ENCODE data around the gene ITIH4.

Gene ITIH4

DNA sequence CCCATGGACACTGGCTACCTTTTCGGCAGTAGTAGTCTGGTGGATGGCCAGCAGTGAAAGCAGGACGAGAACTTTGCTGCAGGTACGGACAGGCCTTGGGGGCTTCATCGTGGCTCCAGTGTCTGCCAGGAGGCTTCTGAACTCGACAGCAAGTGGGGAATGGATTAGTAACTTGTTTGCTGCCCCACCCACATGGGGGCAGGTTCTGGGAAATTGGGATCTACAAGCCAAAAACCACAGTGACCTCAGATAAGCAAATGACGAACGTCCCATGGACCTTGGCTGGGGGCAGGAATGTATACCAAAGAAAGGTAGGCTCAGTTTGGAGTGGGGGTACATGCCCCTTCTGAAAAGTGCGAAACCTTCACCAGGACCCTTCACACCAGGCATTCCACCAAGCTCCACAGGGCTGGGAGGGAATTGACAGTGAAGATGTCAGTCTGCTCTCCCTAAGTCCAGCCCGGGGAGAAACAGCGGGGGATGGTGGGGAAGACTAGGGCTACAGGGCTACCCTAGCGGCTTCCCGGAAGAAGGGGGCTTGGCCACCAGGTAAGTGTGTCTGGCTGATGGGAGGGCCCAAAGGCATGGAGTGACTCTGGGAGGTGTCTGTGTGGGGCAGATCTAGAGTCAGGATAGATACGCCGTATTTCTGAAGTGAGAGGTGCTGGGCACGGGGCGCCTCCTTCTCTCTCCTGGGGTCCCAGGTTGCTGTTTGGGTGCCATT is at the start of gene ITIH4:
Gene ITIH4 (minus strand): TSS at position 138 of the 724 bp plus-strand sequence. CDS start 30 bp downstream, at position 108.
- no peak within 1 kb of the TSS for H2AFZ ChIP-seq (ENCODE audit: low read length, unreplicated experiment)
- no peaks in the 10 kb centered on the region for H3K79me2 ChIP-seq (ENCODE audit: control insufficient read depth, insufficient read depth, low read length, unreplicated experiment)
- peaks cover 21% of the 10 kb centered on the region for H3K4me1 ChIP-seq (ENCODE audit: control insufficient read depth, insufficient read depth, low read length, unreplicated experiment)
- no peaks in the 10 kb centered on the region for H3K36me3 ChIP-seq (ENCODE audit: insufficient read depth, low read length)
- no peak within 1 kb of the TSS for H3K4me3 ChIP-seq (ENCODE audit: low read depth, low read length)
- H3K27ac ChIP-seq (ENCODE audit: low read depth, low read length), result no peak within 1 kb of the TSS
- H3K27me3 ChIP-seq (ENCODE audit: insufficient read depth, low read length), result no peaks in the 10 kb centered on the region

DNA sequence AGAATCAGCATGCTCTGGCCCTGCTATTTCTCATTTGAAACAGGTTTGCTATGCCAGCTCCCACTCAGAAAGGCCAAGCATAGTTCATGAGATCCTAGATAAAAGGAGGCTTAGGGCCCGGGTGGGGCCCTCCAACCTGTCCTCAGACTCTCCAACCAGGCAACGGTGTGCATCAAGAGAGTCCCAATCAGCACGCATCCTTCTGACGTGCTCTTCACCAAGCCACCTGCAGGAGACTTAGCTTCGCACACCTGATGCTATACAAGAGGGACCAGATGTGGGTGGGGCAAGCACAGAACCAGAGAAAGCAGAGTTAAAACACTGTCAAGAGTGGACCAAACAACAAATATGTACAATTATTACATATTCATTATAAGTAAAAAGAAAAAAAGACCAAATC is 49.6 kb upstream of the ITIH4 start:
- Histone ChIP-seq H3K4me1 (ENCODE audit: control insufficient read depth, insufficient read depth, low read length, unreplicated experiment) (no peaks in the 10 kb centered on the region), H3K27ac (ENCODE audit: low read depth, low read length) (no peak overlapping the region), H3K79me2 (ENCODE audit: control insufficient read depth, insufficient read depth, low read length, unreplicated experiment) (peaks cover 2% of the 10 kb centered on the region), H3K36me3 (ENCODE audit: insufficient read depth, low read length) (peaks cover 5% of the 10 kb centered on the region; the same call in 1 of the 2 replicates), H2AFZ (ENCODE audit: low read length, unreplicated experiment) (no peak overlapping the region), H3K4me3 (ENCODE audit: low read depth, low read length) (no peak overlapping the region), H3K27me3 (ENCODE audit: insufficient read depth, low read length) (no peaks in the 10 kb centered on the region)

- Histone ChIP-seq H3K4me3 (ENCODE audit: low read depth, low read length) (no peak overlapping the region), H3K36me3 (ENCODE audit: insufficient read depth, low read length) (0 out of 2 replicates have a peak, but pooled peaks cover 2% of the 10 kb centered on the region), H3K27me3 (ENCODE audit: insufficient read depth, low read length) (no peaks in the 10 kb centered on the region), H3K4me1 (ENCODE audit: control insufficient read depth, insufficient read depth, low read length, unreplicated experiment) (no peaks in the 10 kb centered on the region), H3K79me2 (ENCODE audit: control insufficient read depth, insufficient read depth, low read length, unreplicated experiment) (peaks cover 4% of the 10 kb centered on the region), H3K27ac (ENCODE audit: low read depth, low read length) (no peak overlapping the region), H2AFZ (ENCODE audit: low read length, unreplicated experiment) (no peak overlapping the region)
These were observed 49.1 kb upstream of the ITIH4 start for GRCh38 chr3:52879581-52879980.

DNA sequence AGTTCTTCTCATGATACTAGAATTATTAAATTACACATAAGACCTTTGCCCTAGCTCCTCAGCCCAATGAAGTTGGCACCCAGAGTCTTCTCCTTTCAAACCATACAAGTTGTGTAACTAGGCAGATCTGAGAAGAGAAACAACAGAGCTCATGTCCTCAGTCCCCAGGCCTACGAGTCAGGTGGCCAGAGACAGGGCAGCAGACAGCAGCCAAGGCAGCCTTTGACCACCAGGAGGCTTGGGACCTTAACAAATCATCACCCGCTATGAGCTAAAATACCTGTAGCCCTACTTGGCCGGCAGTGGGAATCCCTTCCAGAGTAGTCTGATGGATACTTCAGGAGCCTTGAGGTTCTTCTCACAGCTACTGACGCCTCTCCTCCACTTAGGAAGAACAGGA is 48.6 kb upstream of the ITIH4 start:
- Histone ChIP-seq H3K27me3 (ENCODE audit: insufficient read depth, low read length) (no peaks in the 10 kb centered on the region), H3K4me1 (ENCODE audit: control insufficient read depth, insufficient read depth, low read length, unreplicated experiment) (peaks cover 4% of the 10 kb centered on the region), H3K36me3 (ENCODE audit: insufficient read depth, low read length) (no peaks in the 10 kb centered on the region), H3K79me2 (ENCODE audit: control insufficient read depth, insufficient read depth, low read length, unreplicated experiment) (peaks cover 4% of the 10 kb centered on the region), H3K4me3 (ENCODE audit: low read depth, low read length) (no peak overlapping the region), H3K27ac (ENCODE audit: low read depth, low read length) (no peak overlapping the region), H2AFZ (ENCODE audit: low read length, unreplicated experiment) (no peak overlapping the region)

DNA sequence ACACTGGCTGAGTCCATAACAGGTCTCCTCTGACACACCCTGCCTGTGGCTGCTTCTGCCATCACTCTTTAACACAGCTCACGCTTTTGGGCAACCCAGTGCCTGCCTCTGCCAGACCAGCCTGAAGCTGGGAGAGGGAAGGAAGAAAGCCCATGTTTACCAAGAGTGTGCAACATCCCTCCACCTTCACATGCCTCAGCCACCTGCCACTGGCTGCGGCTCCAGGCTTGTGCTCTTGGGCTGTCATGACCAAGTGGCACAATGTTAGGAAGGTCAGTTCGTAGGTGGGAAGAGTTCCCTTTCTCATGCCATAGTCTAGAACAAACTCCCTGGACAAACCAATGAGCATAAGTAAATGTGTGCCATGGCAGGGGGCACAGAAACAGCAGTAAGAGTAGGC is 46.6 kb upstream of the ITIH4 start:
- Histone ChIP-seq H3K4me1 (ENCODE audit: control insufficient read depth, insufficient read depth, low read length, unreplicated experiment) (peaks cover 11% of the 10 kb centered on the region), H3K27me3 (ENCODE audit: insufficient read depth, low read length) (no peaks in the 10 kb centered on the region), H3K79me2 (ENCODE audit: control insufficient read depth, insufficient read depth, low read length, unreplicated experiment) (peaks cover 14% of the 10 kb centered on the region), H3K27ac (ENCODE audit: low read depth, low read length) (no peak overlapping the region), H2AFZ (ENCODE audit: low read length, unreplicated experiment) (no peak overlapping the region), H3K4me3 (ENCODE audit: low read depth, low read length) (no peak overlapping the region), H3K36me3 (ENCODE audit: insufficient read depth, low read length) (no peaks in the 10 kb centered on the region)

GRCh38 chr3:52874864-52875587 is 44.6 kb upstream of the ITIH4 start:
- H3K4me3 ChIP-seq (ENCODE audit: low read depth, low read length), result no peak overlapping the region
- peaks cover 11% of the 10 kb centered on the region for H3K4me1 ChIP-seq (ENCODE audit: control insufficient read depth, insufficient read depth, low read length, unreplicated experiment)
- H2AFZ ChIP-seq (ENCODE audit: low read length, unreplicated experiment), result no peak overlapping the region
- H3K27me3 ChIP-seq (ENCODE audit: insufficient read depth, low read length), result no peaks in the 10 kb centered on the region
- H3K27ac ChIP-seq (ENCODE audit: low read depth, low read length), result no peak overlapping the region
- peaks cover 14% of the 10 kb centered on the region for H3K79me2 ChIP-seq (ENCODE audit: control insufficient read depth, insufficient read depth, low read length, unreplicated experiment)
- H3K36me3 ChIP-seq (ENCODE audit: insufficient read depth, low read length), result no peaks in the 10 kb centered on the region

DNA sequence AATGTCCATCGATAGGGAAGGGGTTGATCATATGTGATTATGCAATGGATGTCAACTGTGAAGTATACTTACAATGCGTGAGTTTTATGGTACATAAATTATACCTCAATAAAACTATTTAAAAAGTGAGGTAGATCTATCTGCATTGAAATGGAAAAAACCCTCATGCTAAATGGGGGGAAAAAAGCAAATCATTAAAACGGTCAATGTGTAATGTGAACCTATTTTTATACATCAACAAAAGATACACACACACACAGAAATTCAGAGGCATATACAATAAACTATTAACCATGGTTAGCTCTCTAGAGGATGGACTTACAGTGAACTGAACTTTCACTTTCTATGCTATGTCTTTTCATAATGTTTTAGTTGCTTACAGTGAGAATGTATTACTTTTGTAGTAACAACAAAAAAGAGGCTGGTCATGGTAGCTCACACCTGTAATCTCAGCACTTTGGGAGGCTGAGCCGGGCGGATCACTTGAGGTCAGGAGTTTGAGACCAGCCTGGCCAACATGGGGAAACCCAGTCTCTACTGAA is 43.8 kb upstream of the ITIH4 start:
- no peak overlapping the region for H3K27ac ChIP-seq (ENCODE audit: low read depth, low read length)
- no peak overlapping the region; the same call in 1 of the 2 replicates for H3K4me3 ChIP-seq (ENCODE audit: low read depth, low read length)
- no peak overlapping the region for H2AFZ ChIP-seq (ENCODE audit: low read length, unreplicated experiment)
- H3K27me3 ChIP-seq (ENCODE audit: insufficient read depth, low read length), result no peaks in the 10 kb centered on the region
- peaks cover 14% of the 10 kb centered on the region for H3K79me2 ChIP-seq (ENCODE audit: control insufficient read depth, insufficient read depth, low read length, unreplicated experiment)
- no peaks in the 10 kb centered on the region for H3K36me3 ChIP-seq (ENCODE audit: insufficient read depth, low read length)
- H3K4me1 ChIP-seq (ENCODE audit: control insufficient read depth, insufficient read depth, low read length, unreplicated experiment), result peaks cover 11% of the 10 kb centered on the region

- Histone ChIP-seq H3K79me2 (ENCODE audit: control insufficient read depth, insufficient read depth, low read length, unreplicated experiment) (peaks cover 14% of the 10 kb centered on the region), H2AFZ (ENCODE audit: low read length, unreplicated experiment) (no peak overlapping the region), H3K36me3 (ENCODE audit: insufficient read depth, low read length) (no peaks in the 10 kb centered on the region), H3K4me3 (ENCODE audit: low read depth, low read length) (no peak overlapping the region; the same call in 1 of the 2 replicates), H3K4me1 (ENCODE audit: control insufficient read depth, insufficient read depth, low read length, unreplicated experiment) (peaks cover 11% of the 10 kb centered on the region), H3K27me3 (ENCODE audit: insufficient read depth, low read length) (no peaks in the 10 kb centered on the region), H3K27ac (ENCODE audit: low read depth, low read length) (no peak overlapping the region)
These were observed 43.1 kb upstream of the ITIH4 start for GRCh38 chr3:52873433-52874159.

DNA sequence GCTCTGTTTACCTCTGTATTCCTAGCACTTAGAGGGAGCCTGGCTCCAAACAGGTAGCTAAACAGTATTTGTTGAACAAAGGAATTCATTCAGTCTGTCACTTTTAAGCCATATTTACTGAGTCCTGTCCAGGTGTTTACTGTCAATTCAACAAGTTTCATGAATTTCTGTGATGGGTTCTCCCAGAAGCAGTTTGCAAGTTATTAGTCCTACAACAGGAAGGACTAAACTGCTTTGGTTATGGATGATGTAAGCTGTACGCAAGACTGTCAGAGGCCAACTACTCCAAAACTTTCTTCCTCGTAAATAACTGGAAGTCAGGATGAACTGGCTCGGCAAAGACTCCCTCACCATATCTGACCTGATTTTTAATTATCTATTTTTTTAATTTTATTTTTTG is 41.8 kb upstream of the ITIH4 start:
- Histone ChIP-seq H2AFZ (ENCODE audit: low read length, unreplicated experiment) (no peak overlapping the region), H3K36me3 (ENCODE audit: insufficient read depth, low read length) (no peaks in the 10 kb centered on the region), H3K79me2 (ENCODE audit: control insufficient read depth, insufficient read depth, low read length, unreplicated experiment) (peaks cover 12% of the 10 kb centered on the region), H3K27me3 (ENCODE audit: insufficient read depth, low read length) (no peaks in the 10 kb centered on the region), H3K4me1 (ENCODE audit: control insufficient read depth, insufficient read depth, low read length, unreplicated experiment) (peaks cover 11% of the 10 kb centered on the region), H3K27ac (ENCODE audit: low read depth, low read length) (no peak overlapping the region), H3K4me3 (ENCODE audit: low read depth, low read length) (no peak overlapping the region)

DNA sequence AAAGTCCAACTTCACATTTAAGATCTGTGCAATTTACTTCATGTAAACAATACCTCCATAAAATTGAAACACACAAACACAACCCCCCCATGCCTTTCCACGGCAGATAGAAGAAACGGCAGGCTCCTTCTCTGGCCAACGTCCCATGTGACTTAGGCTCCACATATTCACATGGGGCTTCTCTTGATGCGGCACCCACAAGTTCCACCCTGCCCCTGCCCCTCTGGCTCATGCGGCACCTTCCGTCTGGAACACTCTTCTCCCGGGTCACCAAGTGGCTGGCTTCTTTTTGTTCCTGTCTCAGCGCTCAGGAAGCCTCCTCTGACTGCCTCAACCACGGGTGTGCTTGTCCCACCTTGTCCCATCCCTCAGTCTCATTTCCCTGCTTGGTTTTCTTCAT is 41.3 kb upstream of the ITIH4 start:
- H2AFZ ChIP-seq (ENCODE audit: low read length, unreplicated experiment), result no peak overlapping the region
- H3K79me2 ChIP-seq (ENCODE audit: control insufficient read depth, insufficient read depth, low read length, unreplicated experiment), result peaks cover 12% of the 10 kb centered on the region
- no peak overlapping the region for H3K27ac ChIP-seq (ENCODE audit: low read depth, low read length)
- H3K27me3 ChIP-seq (ENCODE audit: insufficient read depth, low read length), result no peaks in the 10 kb centered on the region
- H3K4me1 ChIP-seq (ENCODE audit: control insufficient read depth, insufficient read depth, low read length, unreplicated experiment), result peaks cover 11% of the 10 kb centered on the region
- H3K36me3 ChIP-seq (ENCODE audit: insufficient read depth, low read length), result no peaks in the 10 kb centered on the region
- H3K4me3 ChIP-seq (ENCODE audit: low read depth, low read length), result no peak overlapping the region

All from ACC112 (cell line).